OCI-M2 (cell line): ENCODE measurements around the gene SYT1.

ENCODE experiments used
- DNase-seq: peaks from one replicate; lab custom pipeline; 2025; ENCODE audit not compliant: unreplicated experiment; lab: John Stamatoyannopoulos, UW

SYT1 gene

DNA sequence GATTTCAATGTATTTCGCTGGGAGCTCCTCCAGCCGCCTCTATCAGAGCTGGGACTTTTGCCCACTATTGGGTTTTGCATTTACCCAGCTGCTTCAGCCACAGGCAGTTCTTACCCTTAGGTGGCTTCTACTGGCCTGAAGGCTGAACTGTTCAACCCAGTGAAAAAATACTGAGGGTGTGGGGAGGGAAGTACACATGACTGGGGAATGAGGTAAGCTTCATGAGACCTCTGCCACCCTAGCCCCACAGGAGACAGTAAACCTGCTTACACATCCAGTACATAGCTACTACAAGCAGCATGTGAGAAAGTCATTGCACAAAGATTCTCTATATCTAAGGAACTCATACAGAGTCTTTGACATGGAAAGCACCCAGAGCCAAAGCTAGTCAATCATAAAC, 411.1 kb downstream of the SYT1 start:
- no peak for DNase-seq

DNA sequence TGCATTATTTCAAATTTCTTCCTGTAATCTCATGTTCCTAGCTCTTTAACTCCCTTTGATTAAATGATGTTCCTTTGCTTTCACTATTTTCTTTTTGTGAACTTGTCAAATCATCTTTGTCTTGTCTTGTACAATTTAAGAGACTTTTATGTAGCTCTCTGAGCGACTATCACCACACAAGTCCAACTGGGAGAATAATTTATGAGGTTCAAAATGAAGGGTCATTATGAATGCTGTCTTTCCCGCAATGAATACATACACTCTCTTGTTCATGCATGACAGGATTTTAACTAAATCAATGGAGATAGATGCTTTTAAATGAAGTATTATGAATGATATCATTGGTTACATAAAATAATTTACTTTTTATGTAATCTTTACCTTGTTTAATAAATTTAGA, 418.8 kb downstream of the SYT1 start:
- no peak for DNase-seq

DNA sequence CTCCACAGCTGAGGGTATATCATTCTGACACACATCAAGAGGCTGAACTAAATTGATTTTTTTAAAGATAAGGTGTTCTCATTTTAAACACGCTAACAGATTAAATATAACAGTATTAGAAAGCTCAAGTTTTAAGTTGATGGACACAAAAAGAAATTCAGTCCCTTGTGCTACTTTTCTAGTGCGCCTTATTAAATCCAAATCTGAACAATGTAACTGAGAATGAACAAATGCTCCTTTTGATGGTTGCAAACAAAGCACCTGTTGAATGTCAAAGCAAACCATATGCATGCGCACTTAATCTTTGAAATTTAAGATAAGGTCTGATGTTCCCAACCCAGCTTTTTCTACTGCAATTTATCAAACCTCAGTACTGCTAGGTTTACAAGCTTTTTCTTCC, 424.3 kb downstream of the SYT1 start:
- DNase-seq, result no peak

DNA sequence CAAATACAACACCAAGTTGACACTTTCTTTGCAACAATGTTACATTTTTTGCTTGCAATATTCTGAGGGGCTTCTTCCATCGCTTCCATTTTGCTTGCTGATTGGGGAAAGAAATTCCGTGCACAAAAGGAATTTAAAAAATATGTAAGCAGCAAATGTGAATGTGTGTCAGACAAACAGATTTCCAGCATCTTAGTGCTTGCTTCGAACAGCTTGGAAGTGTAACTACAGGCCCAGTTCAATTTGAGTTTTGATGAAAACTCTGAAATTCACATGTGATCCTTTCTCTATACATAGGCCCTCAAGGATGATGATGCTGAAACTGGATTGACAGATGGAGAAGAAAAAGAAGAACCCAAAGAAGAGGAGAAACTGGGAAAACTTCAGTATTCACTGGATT, 427.1 kb downstream of the SYT1 start:
- no peak for DNase-seq

DNA sequence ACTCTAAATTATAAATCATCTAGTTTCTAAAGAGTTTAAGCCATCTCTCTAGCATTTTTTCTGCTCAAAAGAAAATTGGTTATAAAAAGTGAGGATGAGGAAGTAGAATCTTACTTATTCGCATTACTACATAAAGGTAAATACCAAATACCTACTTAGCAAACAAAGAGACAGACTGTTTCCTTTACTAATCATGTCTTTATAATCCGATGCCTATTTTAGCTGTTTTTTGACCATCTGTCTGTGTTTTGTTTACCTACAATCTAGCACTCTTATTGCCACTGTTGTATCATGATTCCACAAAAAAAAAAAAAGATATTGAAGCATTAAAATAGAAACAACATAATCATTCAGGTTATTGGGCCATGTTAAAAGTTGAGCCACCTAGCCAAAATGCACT, 430.0 kb downstream of the SYT1 start:
- no peak for DNase-seq

DNA sequence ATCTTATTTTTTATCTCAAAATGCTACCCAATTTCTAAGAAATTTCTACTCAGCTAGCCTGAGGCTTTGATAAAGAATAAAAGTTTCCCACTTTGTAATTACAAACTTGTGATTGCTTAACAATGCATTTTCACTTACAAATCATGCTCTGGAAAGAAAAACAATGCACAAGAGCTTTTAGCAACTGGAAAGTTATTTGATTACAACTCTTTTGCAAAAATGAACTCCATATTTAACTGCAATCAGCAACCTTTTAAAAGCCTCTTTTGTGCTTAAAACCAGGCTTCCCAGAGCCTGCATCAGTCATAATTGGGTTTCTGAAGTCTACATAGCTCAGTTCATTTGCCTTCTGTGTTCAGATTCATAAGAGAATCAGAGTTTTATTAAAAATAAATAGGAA, 431.0 kb downstream of the SYT1 start:
- DNase-seq, result no peak

DNA sequence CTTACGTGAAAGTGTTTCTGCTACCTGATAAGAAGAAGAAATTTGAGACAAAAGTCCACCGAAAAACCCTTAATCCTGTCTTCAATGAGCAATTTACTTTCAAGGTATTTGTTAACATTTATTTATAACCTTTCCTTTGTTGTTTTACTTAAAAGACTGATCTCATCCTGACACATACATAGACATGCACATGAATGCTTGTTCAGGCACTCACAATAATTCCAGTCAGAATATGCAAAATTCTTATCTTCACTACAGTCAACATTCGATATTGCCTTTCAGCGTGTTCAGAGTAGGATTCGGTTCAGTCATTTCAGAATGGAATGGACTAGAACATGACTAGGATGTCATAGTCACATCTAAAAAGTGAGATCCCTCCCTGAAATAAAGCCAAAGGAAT, 431.6 kb downstream of the SYT1 start:
- no peak for DNase-seq

DNA sequence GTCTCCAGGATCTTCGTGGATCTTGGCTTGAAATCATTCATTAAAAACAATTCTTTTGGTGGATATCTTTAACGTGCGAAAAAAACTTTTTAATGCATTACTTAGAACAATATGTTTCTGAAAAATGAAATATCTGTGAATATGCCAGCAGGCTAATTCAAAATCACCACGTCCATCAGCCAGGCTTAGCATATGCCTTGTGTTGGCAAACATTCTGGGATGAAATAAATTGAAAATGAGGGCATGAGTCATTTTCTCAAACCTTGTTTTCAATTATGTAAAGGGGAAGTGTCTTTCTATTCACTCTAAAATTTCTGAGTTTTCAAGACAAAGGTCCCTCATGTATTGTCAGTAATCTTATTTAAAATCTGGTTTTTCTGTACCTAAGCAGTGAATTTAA, 432.3 kb downstream of the SYT1 start:
- no peak for DNase-seq

DNA sequence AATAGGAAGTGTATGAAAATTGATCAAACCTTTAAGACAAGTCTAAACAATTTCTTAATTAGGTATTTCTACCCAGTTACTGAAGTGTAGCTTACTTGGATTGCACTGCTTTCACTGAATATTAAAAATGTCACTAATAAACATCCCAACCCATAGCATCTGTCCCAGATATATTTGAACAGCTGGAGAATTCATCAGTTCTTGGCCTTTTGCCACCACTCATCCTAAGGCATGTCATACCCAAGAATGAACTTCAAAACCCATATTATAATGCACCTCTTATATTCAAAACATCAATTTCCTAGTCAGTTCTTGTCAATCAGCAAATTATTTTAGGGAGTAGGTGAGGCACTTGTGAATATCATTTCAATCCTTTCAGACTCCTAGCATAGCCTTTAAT, 433.9 kb downstream of the SYT1 start:
- DNase-seq, result no peak

DNA sequence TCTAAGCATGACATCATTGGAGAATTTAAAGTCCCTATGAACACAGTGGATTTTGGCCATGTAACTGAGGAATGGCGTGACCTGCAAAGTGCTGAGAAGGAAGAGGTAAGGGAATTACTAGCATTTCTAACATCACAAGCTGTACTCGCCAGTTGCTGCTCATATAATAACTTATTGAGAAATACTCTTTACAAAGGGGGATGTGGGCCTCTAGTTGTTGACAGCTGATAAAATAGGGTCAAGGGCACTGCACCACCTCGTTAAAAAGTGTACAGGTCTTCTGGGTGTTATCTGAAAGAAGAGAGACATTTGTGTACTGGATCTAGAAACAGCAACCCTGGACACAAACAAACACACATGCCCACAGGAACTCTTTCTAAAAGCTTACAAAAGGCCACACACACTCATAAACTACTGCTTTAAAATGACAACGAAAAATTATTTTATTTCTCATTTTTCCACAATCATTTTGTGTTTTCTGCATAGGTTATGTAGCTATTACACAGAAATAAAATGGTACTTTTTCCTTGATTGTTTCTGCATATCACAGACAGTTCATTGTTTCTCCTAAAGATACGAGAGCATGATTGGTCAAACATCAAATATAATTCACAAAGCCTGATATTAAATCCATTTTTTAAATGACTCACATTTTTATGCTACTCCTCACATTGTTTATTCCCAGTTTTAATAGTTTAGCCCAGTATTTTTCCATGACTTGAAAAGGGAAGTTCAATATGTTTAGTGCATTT, 435.0 kb downstream of the SYT1 start:
- DNase-seq, result no peak

DNA sequence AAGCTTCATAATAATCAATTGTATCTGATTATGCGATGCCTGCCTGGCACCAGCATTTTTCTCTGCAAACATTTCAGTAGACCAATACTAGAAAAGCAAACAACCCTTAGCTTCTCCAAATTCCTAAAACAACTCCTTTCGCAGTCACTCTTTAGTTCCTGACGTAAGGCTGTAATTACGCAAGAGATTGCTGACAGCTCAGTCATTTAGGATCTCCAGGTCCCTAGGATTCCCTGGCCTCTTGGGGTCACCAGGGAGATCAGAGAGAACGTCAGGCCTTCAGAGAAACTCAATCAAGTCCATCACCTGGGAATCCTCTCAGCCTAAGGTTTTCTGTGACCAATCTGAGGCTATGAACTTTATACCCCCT, 435.6 kb downstream of the SYT1 start:
- DNase-seq, result no peak

DNA sequence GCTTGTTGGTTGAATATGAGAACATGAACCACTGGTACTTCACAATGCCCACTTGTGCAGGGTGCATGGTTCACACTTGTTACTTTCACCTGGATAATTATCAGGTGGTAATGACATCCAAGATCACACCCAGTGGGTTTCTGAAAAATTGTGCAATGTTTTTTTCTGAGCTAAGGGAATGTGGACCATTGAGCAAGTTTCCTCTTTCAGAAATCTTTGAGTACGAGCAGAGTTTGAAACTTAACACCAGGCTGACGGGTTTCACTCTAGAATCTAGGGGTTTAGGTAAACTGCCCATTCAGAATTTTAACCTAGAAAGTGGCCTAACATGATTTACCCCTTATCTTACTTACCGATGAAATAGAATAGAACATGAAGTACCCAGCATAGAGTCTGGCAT, 436.6 kb downstream of the SYT1 start:
- no peak for DNase-seq

DNA sequence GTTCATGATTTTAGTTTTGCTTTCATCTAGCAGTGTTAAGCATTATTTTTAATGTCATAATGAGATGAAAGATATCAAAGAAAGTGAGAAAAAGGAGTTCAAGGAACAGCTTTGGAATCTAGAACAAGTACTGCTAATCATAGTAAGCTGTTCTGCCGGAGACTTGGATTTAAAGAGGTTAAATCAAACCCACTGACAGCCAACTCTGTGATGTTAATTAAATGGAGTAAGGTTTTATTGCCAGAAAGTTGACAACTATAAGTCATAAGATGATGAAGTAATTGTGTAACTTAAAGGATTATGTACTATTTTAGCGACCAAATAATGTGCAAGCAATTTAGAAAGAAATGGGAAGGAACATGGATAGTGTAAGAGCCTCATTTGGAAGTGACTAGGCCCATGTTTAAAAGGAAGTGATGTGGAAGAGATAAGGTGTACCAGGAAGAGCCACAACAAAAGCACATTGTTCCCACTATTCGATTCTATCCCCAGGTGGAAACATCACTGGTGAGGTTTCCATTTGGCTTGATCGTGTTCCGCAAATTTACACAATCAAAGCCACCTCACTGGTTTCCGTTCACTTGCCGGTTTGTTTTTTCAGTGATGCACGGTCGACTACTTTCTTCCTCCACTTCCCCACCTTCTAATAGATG, 437.7 kb downstream of the SYT1 start:
- DNase-seq, result no peak

DNA sequence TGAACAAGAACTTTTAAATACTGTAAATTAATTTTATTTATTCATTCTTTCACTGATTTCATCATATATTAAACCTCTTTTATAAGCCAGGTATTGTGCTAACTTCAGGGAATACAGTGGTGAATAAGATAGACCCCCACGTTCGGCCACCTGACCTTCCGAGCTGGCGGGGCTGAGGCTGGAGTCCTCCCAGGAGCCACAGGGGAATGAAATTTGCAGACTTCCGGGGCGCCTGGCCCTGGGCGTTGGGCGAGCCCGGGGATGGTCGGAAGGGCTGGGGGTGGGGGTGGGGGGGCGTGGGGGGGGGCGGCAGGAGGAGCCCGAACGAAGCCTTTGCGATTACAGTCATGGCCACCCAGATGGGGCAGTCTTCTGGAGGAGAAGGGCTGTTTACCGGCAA, 442.8 kb downstream of the SYT1 start:
- no peak for DNase-seq

DNA sequence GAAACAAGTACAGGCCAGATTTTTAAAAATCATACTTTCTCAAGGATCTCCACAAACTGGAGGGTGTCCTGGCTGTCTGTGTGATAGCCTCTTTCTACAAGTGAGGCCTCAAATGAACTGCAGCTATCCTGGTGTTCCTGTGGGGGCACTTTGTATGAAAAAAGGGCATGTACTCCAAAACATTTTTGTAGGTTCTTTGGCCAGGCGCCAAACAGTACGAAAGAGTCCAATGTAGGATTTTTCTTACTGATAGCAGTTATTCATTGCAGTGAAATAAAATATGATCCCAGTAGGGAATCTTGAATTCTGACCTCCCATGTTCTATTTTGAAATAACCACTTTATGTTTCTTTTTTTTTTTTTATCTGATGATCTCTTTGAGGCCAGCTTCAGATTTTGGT, 444.5 kb downstream of the SYT1 start:
- no peak for DNase-seq

DNA sequence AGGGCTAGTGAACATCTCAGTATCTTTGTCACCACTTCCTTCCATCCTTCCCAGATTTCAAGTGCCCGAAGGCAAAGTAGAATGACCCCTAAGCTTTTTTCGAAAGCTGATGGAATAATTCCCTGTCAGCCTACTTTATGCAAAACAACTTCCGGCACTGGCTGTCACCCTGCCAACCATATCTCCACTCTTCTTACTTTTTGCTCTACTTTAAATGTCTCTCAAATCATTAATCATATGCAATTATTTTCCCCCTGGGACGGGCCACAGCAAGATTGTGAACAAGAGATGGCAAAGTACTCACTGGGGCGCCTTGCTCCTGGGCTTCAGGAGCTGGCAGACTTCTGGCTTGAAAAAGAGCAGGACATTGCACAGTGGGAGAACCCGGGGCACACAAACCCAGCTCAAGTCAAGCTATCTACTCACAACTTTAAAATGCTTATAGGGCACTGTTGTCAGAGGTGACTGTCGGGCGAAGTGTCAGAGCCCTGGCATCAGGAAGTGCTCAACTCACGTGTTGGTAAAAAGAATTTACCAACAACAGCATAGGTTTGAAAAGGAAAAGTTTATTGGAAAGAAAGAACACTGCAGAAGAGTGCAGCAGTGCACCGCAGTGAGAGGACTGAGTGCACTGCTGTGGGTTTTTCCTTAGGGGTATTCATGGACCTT, 452.7 kb downstream of the SYT1 start:
- DNase-seq, result no peak

DNA sequence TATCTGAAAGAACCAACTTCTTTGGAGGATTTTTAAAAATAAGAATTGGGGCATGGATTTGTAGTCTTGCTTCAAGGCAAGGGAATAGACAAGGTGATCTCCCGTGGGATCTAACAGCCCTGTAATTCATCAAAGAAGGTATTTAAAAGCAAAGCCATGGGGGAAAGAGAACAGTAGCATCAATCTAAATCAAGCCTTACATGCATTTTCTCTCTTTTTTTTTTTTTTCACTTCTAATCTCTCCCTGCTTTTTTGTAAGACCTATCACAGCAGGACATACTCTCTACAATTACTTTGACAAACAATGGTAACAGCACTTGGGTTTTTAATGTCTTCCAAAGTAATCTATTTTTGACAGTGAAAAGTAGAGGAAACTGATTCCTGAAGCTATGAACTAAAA, 458.3 kb downstream of the SYT1 start:
- no peak for DNase-seq

DNA sequence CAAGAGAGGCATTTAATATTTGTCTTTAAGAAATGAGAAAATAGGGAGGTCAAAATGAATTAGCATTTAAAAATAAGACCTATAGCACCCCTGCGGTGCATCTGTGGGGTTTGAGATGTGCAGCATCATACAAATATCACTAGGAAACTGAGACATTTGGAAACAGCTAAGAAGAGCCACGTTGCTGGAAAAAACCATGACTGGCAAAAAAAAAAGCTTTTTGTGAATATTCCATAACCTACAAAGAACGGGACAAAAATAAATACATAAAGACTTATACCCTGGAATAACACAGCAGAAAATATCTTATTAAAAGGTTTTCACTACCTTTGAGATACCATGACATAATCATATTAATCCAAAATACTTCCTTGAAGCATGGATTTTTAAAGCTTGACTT, 460.0 kb downstream of the SYT1 start:
- DNase-seq, result no peak

DNA sequence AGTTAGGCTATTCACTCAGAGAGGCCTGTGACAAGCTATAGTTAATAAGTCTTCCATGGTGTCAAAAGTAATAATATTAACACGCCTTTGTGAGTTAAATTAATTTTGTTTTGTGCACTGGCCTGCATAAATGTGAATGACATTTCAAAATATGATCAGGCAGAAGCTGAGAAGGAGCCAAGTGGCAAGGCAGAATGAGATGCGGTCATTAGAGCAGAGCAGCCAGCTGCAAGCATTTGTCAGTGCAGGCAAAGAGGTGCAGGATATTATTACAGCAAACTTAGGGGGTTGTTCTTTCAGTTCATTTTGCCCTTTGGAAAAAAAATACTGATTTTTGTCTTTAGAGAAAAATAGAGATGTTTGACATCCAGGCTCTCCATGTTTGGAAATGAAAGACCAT, 461.6 kb downstream of the SYT1 start:
- no peak for DNase-seq

DNA sequence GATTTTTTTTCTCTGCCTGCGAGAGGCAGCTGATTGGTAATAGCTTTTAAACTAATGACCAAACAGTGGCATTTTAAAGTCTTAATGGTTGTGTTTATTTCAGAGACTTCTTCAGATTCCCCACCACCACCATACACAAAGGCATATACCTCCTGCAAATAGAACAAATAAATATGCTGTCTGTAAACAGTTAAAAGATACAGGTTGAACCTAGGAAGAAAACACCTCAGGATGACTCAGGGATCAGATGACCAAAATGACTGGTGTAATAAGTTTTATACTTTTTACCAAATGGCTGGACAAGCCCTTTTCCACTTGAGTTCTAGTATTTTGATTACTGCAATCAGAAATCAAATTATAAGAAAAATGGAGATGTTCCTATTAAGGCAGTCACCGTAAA, 462.1 kb downstream of the SYT1 start:
- DNase-seq, result no peak

DNA sequence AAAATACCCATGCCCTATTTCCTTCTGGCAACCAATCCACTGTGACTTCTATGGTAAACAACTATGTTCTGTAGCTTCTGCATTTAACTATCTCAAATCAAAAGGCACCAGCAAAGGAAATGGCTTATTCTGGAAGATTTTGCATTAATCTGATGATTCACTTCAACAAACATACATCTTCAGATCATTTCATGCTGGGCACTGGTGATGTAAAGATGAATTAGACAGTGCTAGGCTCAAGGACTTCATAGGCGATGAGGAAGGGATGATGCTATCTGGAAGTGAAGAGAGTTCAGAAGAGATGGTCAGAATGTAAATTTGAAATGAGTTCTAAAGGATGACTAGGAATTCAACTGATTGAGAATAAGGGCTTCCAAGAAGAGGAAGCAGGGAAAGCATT, 462.9 kb downstream of the SYT1 start:
- no peak for DNase-seq

DNA sequence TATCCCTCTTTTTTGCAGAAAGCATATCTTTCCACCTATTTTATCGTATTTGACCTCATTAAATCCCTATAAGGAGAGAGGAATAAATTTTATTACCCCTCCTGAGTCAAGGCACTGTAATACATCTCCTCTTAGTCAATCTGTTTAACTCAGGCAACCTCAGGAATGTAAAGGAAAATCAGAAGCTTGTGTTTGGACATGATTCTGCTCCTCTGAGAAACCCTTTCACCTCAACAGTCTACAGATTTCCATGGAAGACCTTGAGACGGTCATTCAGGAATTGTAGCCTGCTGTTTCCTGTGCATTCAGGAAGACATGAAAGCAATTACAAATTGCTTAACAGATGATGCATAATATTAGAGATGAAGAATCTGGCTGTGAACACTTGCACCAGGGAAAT, 465.4 kb downstream of the SYT1 start:
- no peak for DNase-seq

DNA sequence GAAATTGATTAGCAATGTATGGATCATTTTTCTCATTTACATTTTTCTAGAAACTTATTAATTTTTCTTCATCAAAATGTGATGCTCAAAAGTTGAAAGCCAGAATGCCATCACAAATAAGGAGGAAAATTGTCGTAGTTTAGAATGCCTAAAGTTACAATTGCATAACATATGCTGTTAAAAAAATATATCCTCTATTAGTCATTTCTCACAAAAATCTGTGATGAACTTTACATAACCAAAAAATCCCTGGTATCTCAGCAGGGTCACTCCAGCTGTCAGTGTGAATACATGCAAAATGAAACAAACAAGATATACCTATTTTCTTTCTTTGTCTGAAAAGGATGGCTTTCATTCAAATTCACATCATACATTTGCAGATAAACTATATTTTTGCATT, 467.3 kb downstream of the SYT1 start:
- DNase-seq, result no peak
